Brain microvascular endothelial cell (primary cell): ENCODE measurements around the gene C12orf43.

Experiments used
- DNase-seq: peaks from one replicate; pipeline ENCODE4 v3.0.0-alpha.2; 2020
- H3K27ac ChIP-seq: fragments of 250-450 bp; sonication (Bioruptor Pico); 2 replicates; pipeline ENCODE4 v1.5.1; 2020; ENCODE audit warnings: mild to moderate bottlenecking, moderate library complexity
- H3K27me3 ChIP-seq: fragments of 250-450 bp; sonication (Bioruptor Pico); replicated peaks from 2 replicates; pipeline ENCODE4 v1.5.1; 2020; ENCODE audit warnings: mild to moderate bottlenecking
- H3K36me3 ChIP-seq: fragments of 250-450 bp; sonication (Bioruptor Pico); replicated peaks from 2 replicates; pipeline ENCODE4 v1.5.1; 2020; ENCODE audit warnings: mild to moderate bottlenecking
- H3K4me3 ChIP-seq: 2 replicates; pipeline ENCODE4 v1.5.1; 2011; ENCODE audit warnings: low read depth, mild to moderate bottlenecking, control low read depth, low read length, moderate library complexity
- in situ Hi-C: cut with HindIII; loops from 2 replicates; pipeline ENCODE4 v1.10.0; 2017; ENCODE audit warnings: low sequenced_read_pairs, low pct_ligation_motif_present
- TF ChIP-seq, protein P1 (sequence below): IDR thresholded peaks from 2 replicates; pipeline ENCODE4 v1.5.1; 2011; ENCODE audit warnings: low read depth, mild to moderate bottlenecking, moderate library complexity, low read length, control low read depth, inconsistent platforms; ENCODE audit errors: missing control alignments

The C12orf43 gene

DNA sequence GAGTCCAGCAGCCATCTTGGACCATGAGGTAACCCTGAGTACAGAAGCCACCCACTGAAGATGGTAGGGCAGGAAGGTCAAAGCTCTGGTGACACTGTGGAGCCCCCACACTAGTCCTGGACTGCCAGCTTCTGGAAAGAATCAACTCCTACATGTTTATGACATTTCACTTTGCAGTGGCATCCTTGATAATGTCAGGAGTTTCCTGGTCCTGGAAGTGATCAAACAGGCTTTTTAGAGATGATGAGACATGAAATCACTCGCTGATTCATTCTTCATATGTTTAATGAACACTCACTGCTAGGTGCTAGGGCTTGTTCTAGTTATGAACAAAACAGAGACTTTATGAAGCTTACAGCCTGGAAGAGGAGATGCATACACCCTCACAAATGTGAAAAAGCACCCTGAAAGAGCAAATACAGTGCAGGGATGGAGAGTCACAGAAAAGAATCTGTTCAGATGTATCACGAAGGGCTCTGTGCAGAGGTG, 53.7 kb downstream of the C12orf43 start:
- Histone ChIP-seq H3K4me3 (no peak overlapping the region), H3K36me3 (no peaks in the 10 kb centered on the region), H3K27ac (no peak overlapping the region), H3K27me3 (no peaks in the 10 kb centered on the region)
- in situ Hi-C loops = no loop called here
- TF ChIP-seq, protein P1, sequence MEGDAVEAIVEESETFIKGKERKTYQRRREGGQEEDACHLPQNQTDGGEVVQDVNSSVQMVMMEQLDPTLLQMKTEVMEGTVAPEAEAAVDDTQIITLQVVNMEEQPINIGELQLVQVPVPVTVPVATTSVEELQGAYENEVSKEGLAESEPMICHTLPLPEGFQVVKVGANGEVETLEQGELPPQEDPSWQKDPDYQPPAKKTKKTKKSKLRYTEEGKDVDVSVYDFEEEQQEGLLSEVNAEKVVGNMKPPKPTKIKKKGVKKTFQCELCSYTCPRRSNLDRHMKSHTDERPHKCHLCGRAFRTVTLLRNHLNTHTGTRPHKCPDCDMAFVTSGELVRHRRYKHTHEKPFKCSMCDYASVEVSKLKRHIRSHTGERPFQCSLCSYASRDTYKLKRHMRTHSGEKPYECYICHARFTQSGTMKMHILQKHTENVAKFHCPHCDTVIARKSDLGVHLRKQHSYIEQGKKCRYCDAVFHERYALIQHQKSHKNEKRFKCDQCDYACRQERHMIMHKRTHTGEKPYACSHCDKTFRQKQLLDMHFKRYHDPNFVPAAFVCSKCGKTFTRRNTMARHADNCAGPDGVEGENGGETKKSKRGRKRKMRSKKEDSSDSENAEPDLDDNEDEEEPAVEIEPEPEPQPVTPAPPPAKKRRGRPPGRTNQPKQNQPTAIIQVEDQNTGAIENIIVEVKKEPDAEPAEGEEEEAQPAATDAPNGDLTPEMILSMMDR = no peak
- DNase-seq = no peak

DNA sequence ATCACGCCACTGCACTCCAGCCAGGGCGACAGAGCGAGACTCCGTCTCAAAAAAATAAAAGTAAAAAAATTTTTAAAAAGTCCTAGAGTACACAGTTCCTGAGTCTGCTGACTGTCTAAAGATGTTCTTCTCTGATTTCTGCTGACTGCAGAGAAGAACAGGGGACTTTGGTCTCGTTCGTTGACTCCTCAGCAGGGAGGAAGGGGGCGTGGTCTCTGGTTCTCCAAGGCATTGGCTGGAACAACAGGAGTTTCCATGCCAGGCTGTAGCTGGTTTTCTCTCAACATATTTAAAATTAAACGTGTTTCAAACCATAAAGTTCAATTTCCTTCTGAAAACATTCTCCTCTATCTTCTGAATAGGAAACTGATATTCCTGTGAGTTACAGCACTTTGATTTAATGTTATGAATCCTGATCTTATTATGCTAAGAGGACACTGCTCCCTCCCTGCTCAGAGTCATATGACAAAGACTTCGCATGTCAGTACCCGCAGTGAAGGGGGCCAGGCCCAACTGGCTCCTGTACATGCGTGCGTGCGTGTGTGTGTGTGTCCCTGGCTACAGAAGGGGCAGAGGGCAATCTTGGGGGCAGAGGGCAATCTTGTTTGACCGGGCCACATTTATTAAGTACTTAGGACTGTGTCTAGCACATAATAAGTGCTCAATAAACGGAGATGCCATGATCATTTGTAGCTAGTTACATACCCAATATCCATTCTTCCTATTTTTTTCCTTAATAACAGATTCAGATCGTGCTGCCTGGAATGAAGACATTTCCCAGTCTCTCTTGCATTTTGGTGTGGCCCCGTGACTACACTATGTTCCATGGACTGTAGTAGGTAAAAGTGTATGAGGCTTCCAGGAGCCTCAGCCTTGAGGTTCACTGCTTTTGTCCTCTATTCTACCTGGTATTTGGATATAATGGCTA, 54.4 kb downstream of the C12orf43 start:
- TF ChIP-seq, protein P1 = no peak
- Histone ChIP-seq H3K4me3 (no peak overlapping the region), H3K36me3 (no peaks in the 10 kb centered on the region), H3K27ac (no peak overlapping the region), H3K27me3 (no peaks in the 10 kb centered on the region)
- DNase-seq = no peak
- in situ Hi-C loops = no loop called here

DNA sequence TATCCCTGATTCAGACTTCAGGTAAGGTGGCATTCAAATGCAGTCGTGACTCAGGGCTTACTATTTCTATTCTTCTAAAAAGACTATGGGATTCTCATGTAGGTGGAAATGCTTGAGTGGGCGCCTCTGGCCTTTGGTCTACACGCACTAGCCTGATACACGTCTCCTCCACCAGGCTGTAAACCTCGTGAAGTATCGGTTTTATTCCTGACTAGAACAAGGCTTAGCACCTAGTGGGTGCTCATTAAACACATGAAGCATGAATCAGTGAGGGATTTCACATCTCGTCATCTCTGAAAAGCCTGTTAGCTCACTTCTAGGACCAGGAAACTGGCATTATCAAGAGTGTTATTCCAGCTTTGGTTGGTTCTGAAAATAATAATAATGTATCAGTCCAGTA, 55.6 kb downstream of the C12orf43 start:
- Histone ChIP-seq H3K4me3 (no peak overlapping the region), H3K36me3 (no peaks in the 10 kb centered on the region), H3K27me3 (no peaks in the 10 kb centered on the region), H3K27ac (no peak overlapping the region)
- in situ Hi-C loops = no loop called here
- DNase-seq = no peak
- TF ChIP-seq, protein P1 = no peak

DNA sequence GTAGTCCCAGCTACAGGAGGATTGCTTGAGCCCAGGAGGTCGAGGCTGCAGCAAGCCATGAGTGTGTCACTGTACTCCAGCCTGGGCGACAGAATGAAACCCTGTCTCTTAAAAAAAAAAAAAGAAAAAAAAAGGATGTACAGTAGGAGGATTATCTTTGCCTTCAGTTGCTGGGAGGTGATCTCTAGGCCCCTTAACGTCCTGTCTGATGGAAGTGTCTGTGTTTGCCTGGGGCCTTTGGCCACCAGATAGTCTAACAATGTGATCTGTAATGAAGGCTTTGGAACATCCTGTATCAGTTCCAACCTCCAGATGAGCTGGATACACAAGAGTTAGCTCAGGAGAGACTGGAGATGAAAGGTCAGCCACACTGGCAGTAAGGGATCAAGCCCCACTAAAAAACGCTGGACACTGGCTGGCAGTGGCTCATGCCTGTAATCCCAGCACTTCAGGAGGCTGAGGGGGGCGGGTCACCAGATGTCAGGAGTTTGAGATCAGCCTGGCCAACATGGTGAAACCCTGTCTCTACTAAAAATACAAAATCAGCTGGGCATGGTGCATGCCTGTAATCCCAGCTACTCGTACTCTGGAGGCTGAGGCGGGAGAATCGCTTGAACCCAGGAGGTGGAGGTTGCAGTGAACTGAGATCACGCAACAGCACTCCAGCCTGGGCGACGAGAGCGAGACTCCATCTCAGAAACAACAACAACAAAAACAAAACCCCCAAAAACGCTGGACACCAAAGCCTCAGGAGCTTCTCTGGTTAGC, 57.0 kb downstream of the C12orf43 start:
- H3K4me3 ChIP-seq = no peak overlapping the region
- H3K27me3 ChIP-seq = no peaks in the 10 kb centered on the region
- TF ChIP-seq, protein P1 = no peak
- in situ Hi-C loops = no loop called here
- no peak for DNase-seq
- no peak overlapping the region for H3K27ac ChIP-seq
- no peaks in the 10 kb centered on the region for H3K36me3 ChIP-seq

DNA sequence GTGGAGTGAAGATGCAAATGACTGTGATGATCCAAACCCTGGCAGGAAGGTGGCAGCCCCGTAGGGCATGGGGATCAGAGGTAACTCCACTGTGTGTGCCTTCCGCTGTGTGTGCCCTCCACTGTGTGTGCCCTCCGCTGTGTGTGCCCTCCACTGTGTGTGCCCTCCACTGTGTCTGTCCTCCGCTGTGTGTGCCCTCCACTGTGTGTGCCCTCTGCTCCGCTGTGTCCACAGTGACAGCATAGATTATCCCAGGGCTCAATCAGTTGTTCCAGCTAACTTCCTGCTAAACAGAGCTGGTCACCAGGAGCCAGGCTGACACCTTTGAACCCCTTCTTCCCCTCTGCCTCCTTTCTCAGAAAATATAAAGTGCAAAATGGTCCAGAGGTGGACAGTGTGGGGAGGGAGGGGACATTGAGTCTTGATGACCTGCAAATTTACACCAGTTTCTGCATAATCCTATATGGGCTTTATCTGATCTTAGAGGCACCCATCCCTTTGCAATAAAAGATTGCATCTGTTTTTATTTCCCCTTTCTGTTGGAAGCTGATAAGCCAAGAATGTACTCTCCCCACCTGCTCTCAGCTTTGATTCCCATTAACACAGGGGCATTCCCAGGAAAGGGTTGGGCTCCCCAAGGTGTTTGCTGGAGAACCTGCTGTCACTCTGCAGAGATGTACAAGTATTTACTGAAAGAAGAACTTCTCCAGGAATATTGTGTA, 59.5 kb downstream of the C12orf43 start:
- in situ Hi-C loops = no loop called here
- no peak for DNase-seq
- no peak overlapping the region for H3K4me3 ChIP-seq
- no peak overlapping the region for H3K27ac ChIP-seq
- TF ChIP-seq, protein P1 = no peak
- H3K27me3 ChIP-seq = no peaks in the 10 kb centered on the region
- H3K36me3 ChIP-seq = no peaks in the 10 kb centered on the region
